K562 (cell line): ENCODE results near the gene CHDH. TPM values are rescaled to one million over a fixed set of nuclear protein-coding genes. Genes with fewer than 3 reads are reported as not detected.

ENCODE experiments used
- ATAC-seq: fragments of 200-7000 bp; cut with Tn5 transposase; 3 replicates; pipeline ENCODE4 v1.9.1; 2020; ENCODE audit warnings: moderate library complexity
- BruUV-seq: library from RNA; stranded (reverse); fragments of 400-500 nt; replicated peaks from 2 replicates; lab custom pipeline; 2021; lab: Mats Ljungman, UMichigan
- CTCF ChIA-PET: fragments of 300-600 bp; formaldehyde crosslinking; extraction: SDS; loops from one replicate; lab custom pipeline; 2021; ENCODE audit warnings: low intra/inter-chr PET ratio; lab: Yijun Ruan, JAX
- POLR2A ChIA-PET: fragments of 300-600, 350-650 bp; sonication (Branson Sonifier 250); formaldehyde crosslinking; extraction: SDS; loops from one replicate; lab custom pipeline; 2021; ENCODE audit warnings: antibody characterized with exemption, inconsistent platforms; lab: Yijun Ruan, JAX
- DNase-seq, 4 experiments: peaks; one replicate each; pipeline versions ENCODE4 v3.0.0 to v3.0.0-alpha.2; 2011 to 2018; ENCODE audit warnings: low spot score in 3 of 4, mixed read lengths in 3 of 4; ENCODE audit errors: extremely low read depth in 1 of 4
- FAIRE-seq: peaks from 2 replicates; lab custom pipeline; 2011; peaks lifted over from hg19 to GRCh38; lab: Jason Lieb, UNC
- H2AFZ ChIP-seq: 2 replicates; pipeline ENCODE4 v1.6.0; 2011; ENCODE audit warnings: low read depth, low read length, control low read depth, inconsistent platforms
- H3K27ac ChIP-seq: fragments of 200-600 bp; 3 replicates; pipeline ENCODE4 v1.8.0; 2011; ENCODE audit warnings: low read depth, mild to moderate bottlenecking, control low read depth, inconsistent platforms, low read length, moderate library complexity, mixed read lengths; ENCODE audit errors: extremely low read depth
- H3K27me3 ChIP-seq, 2 experiments: fragments of 300-600 bp in 1 of 2; 2 replicates in 1 of 2; 3 replicates in 1 of 2; pipeline versions ENCODE4 v1.6.0 to v1.8.0; 2011; ENCODE audit warnings: inconsistent platforms in 2 of 2, low read length in 2 of 2, mild to moderate bottlenecking in 1 of 2, mixed read lengths in 1 of 2, moderate library complexity in 1 of 2; ENCODE audit not compliant: control insufficient read depth in 2 of 2, insufficient read depth in 2 of 2
- H3K36me3 ChIP-seq: fragments of 300-600 bp; 3 replicates; pipeline ENCODE4 v1.8.0; 2011; ENCODE audit warnings: mild to moderate bottlenecking, low read length, inconsistent platforms; ENCODE audit not compliant: control insufficient read depth, insufficient read depth
- H3K4me1 ChIP-seq, 2 experiments: fragments of 200-600 bp in 1 of 2; replicated peaks in 1 of 2; 2 replicates in 1 of 2; 3 replicates in 1 of 2; pipeline versions ENCODE4 v1.5.1 to v1.8.0; 2011; ENCODE audit warnings: inconsistent platforms in 2 of 2, low read length in 2 of 2, mild to moderate bottlenecking in 1 of 2, mixed read lengths in 1 of 2, moderate library complexity in 1 of 2; ENCODE audit not compliant: control insufficient read depth in 2 of 2, insufficient read depth in 2 of 2
- H3K4me2 ChIP-seq: 2 replicates; pipeline ENCODE4 v1.6.1; 2011; ENCODE audit warnings: low read length, control low read depth, inconsistent platforms, mixed read lengths; ENCODE audit not compliant: insufficient read depth
- H3K4me3 ChIP-seq: fragments of 200-600 bp; sonication (generic), shearing (Covaris generic); 2 replicates; pipeline ENCODE4 v1.5.1; 2016; ENCODE audit warnings: control low read depth, inconsistent platforms
- H3K79me2 ChIP-seq: fragments of 200-600 bp; 3 replicates; pipeline ENCODE4 v1.8.0; 2011; ENCODE audit warnings: low read length, inconsistent platforms; ENCODE audit not compliant: control insufficient read depth, insufficient read depth
- H3K9ac ChIP-seq, 2 experiments: 2 replicates each; pipeline versions ENCODE4 v1.6.0 to v1.6.1; 2011; ENCODE audit warnings: low read depth in 2 of 2, low read length in 2 of 2, control low read depth in 1 of 2, inconsistent platforms in 1 of 2, mild to moderate bottlenecking in 1 of 2, mixed read lengths in 1 of 2; ENCODE audit not compliant: insufficient read depth in 1 of 2
- H3K9me1 ChIP-seq: one replicate; pipeline ENCODE4 v1.6.0; 2011; ENCODE audit warnings: inconsistent platforms, mild to moderate bottlenecking, low read length, moderate library complexity; ENCODE audit not compliant: control insufficient read depth, insufficient read depth
- H3K9me3 ChIP-seq: replicated peaks from 2 replicates; pipeline ENCODE4 v1.5.1; 2011; ENCODE audit warnings: low read depth, low read length, inconsistent platforms; ENCODE audit not compliant: control insufficient read depth, insufficient read depth
- H4K20me1 ChIP-seq: replicated peaks from 2 replicates; pipeline ENCODE4 v1.6.1; 2011; ENCODE audit warnings: low read length, inconsistent platforms, mixed read lengths; ENCODE audit not compliant: control insufficient read depth, insufficient read depth
- BCOR ChIP-seq: fragments of 450-650 bp; IDR thresholded peaks from 2 replicates; pipeline ENCODE4 v1.6.1; 2016
- NELFE ChIP-seq: IDR thresholded peaks from 2 replicates; pipeline ENCODE4 v1.6.1; 2011; ENCODE audit warnings: mild to moderate bottlenecking; ENCODE audit not compliant: insufficient read depth, insufficient read length
- SRSF1 ChIP-seq: fragments of 200-400 bp; formaldehyde crosslinking; IDR thresholded peaks from 2 replicates; pipeline ENCODE4 v1.6.1; 2017; ENCODE audit warnings: mild to moderate bottlenecking, low read depth, low read length, moderate library complexity
- ZNF263 ChIP-seq: sonication (generic); formaldehyde crosslinking; IDR thresholded peaks from 2 replicates; pipeline ENCODE4 v1.8.0; 2022; ENCODE audit warnings: mild to moderate bottlenecking, missing genetic modification reagents, borderline replicate concordance
- ZNF3 ChIP-seq: fragments of 250-450 bp; sonication (Bioruptor Pico); IDR thresholded peaks from 2 replicates; pipeline ENCODE4 v1.5.0; 2021; ENCODE audit warnings: mild to moderate bottlenecking, moderate library complexity
- ZNF644 ChIP-seq: fragments of 200-800 bp; sonication (Bioruptor generic); IDR thresholded peaks from 2 replicates; pipeline ENCODE4 v1.6.1; 2016; ENCODE audit warnings: low read depth, missing genetic modification characterization, missing compliant biosample characterization
- WGBS: fragments of 100-300 bp; shearing (Covaris generic); methylation state at CpG from one replicate; pipeline ENCODE4 v1.1.6; 2016; ENCODE audit warnings: low coverage, mixed read lengths; ENCODE audit not compliant: insufficient coverage; ENCODE audit errors: missing lambda C conversion rate; 5-methylcytosine and 5-hydroxymethylcytosine counted together
- in situ Hi-C: fragments of 300-500 bp; cut with MboI; formaldehyde crosslinking; loops from 4 replicates; pipeline ENCODE4 v1.15.0; 2018; ENCODE audit warnings: inconsistent platforms, mixed read lengths
- intact Hi-C: fragments of 100-400 bp; cut with micrococcal nuclease; formaldehyde crosslinking; loops from 2 replicates; pipeline ENCODE4 v1.14.2; 2022
- polyA plus RNA-seq, 8 experiments: library from polyadenylated mRNA; depleted of rRNA in 4 of 8; stranded (reverse) in 5 of 8; unstranded in 3 of 8; fragments of >200 nt; fragmentation: Nextera tagmentation in 2 of 8; fragmentation: Illumina TruSeq in 1 of 8; extraction: Ambion mirVana in 2 of 8; extraction: Trizol in 1 of 8; gene quantifications; 2 replicates each; pipeline versions ENCODE4 v1.2.1 to v1.2.3, GENCODE V29; 2011 to 2014; ENCODE audit warnings: inconsistent platforms in 1 of 8, missing spikeins in 1 of 8
- total RNA-seq, 7 experiments: library from RNA; depleted of rRNA in 6 of 7; stranded (reverse); fragments of >200 nt in 6 of 7; fragmentation: Illumina TruSeq in 2 of 7; extraction: Trizol in 2 of 7; gene quantifications; 2 replicates each; pipeline versions ENCODE4 v1.2.1 to v1.2.3, GENCODE V29; 2011 to 2021; ENCODE audit warnings: low replicate concordance in 1 of 7
- TF ChIP-seq, protein P1 (sequence below): fragments of 250-450 bp; sonication (Bioruptor Pico); IDR thresholded peaks from 2 replicates; pipeline ENCODE4 v1.4.0; 2020; ENCODE audit warnings: borderline replicate concordance
- TF ChIP-seq, protein P2 (sequence below): IDR thresholded peaks from 2 replicates; pipeline ENCODE4 v1.6.1; 2016; ENCODE audit warnings: missing genetic modification characterization, missing compliant biosample characterization
- TF ChIP-seq, protein P3 (sequence below): sonication (generic); formaldehyde crosslinking; IDR thresholded peaks from 2 replicates; pipeline ENCODE4 v1.8.1; 2022; ENCODE audit warnings: missing genetic modification reagents
- TF ChIP-seq, protein P4 (sequence below): sonication (generic); formaldehyde crosslinking; IDR thresholded peaks from 2 replicates; pipeline ENCODE4 v1.8.1; 2023; ENCODE audit warnings: missing genetic modification reagents, mild to moderate bottlenecking, borderline replicate concordance
- TF ChIP-seq, protein P5 (sequence below): fragments of 450-650 bp; IDR thresholded peaks from 2 replicates; pipeline ENCODE4 v1.6.1; 2016; ENCODE audit warnings: low read depth, mild to moderate bottlenecking, moderate library complexity

CHDH gene
- total and polyA plus RNA-seq, 9 of the 15 experiments (the other 6 are each of a cell fraction or from before 2014, with no cell fraction given), result 0.06 to 1.9 (median 0.46) TPM

DNA sequence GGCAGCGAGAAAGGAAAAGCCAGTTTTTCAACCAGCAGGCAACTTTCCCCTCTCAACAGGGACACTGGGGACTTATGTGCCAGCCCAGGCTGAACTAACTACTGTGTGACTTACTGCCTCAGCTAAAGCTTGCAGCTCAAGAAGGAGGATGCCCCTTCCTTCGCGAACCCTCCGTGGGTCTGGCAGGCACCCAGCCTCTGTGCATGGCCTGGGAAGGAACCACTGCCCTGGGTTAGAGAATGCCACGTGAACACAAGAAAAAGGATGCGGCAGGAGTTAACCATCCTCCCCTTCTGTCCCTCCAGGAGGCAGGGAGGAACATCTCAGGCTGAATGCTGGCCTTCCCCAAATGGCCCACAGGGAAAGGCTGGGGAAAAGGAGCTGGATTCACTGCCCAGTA lies 29.0 kb downstream of the CHDH start:
- H3K79me2 ChIP-seq, result no peaks in the 10 kb centered on the region
- ChIA-PET CTCF (no interaction called here), POLR2A (interaction anchor here (1.0 kb wide), 1 partner anchor 35 kb away, joined by 7 read pairs; no protein-coding TSS in a partner anchor)
- no TSS peak for BruUV-seq
- no peaks in the 10 kb centered on the region for H3K9me1 ChIP-seq
- intact Hi-C loops, result no loop called here
- H3K4me2 ChIP-seq, result no peak overlapping the region
- H2AFZ ChIP-seq, result no peak overlapping the region
- H3K27me3 ChIP-seq, result peaks cover 3 to 50% of the 10 kb centered on the region in 2 experiments; a peak in 3 of 5 replicates
- no peaks in the 10 kb centered on the region for H3K9me3 ChIP-seq
- DNase-seq (no peak), ATAC-seq (no peak), FAIRE-seq (no peak)
- no peak overlapping the region for H3K27ac ChIP-seq
- H3K36me3 ChIP-seq, result no peaks in the 10 kb centered on the region
- H3K4me1 ChIP-seq, result no peaks in the 10 kb centered on the region
- no peak overlapping the region for H3K9ac ChIP-seq
- in situ Hi-C loops, result no loop called here
- WGBS, result no CpG with 5 or more reads among the region's 6 CpGs
- H3K4me3 ChIP-seq, result no peak overlapping the region
- no peaks in the 10 kb centered on the region; the same call in 1 of the 2 replicates for H4K20me1 ChIP-seq
- TF ChIP-seq, protein P1, sequence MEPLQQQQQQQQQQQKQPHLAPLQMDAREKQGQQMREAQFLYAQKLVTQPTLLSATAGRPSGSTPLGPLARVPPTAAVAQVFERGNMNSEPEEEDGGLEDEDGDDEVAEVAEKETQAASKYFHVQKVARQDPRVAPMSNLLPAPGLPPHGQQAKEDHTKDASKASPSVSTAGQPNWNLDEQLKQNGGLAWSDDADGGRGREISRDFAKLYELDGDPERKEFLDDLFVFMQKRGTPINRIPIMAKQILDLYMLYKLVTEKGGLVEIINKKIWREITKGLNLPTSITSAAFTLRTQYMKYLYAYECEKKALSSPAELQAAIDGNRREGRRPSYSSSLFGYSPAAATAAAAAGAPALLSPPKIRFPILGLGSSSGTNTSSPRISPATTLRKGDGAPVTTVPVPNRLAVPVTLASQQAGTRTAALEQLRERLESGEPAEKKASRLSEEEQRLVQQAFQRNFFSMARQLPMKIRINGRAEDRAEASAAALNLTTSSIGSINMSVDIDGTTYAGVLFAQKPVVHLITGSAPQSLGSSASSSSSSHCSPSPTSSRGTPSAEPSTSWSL (CRISPR knock-in tag), result no peak
- TF ChIP-seq, protein P2, sequence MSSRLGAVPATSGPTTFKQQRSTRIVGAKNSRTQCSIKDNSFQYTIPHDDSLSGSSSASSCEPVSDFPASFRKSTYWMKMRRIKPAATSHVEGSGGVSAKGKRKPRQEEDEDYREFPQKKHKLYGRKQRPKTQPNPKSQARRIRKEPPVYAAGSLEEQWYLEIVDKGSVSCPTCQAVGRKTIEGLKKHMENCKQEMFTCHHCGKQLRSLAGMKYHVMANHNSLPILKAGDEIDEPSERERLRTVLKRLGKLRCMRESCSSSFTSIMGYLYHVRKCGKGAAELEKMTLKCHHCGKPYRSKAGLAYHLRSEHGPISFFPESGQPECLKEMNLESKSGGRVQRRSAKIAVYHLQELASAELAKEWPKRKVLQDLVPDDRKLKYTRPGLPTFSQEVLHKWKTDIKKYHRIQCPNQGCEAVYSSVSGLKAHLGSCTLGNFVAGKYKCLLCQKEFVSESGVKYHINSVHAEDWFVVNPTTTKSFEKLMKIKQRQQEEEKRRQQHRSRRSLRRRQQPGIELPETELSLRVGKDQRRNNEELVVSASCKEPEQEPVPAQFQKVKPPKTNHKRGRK (tag), result no peak
- TF ChIP-seq BCOR (no peak), ZNF263 (no peak), SRSF1 (no peak), NELFE (no peak), ZNF3 (CRISPR knock-in tag) (no peak), ZNF644 (tag) (no peak)
- TF ChIP-seq, protein P3, sequence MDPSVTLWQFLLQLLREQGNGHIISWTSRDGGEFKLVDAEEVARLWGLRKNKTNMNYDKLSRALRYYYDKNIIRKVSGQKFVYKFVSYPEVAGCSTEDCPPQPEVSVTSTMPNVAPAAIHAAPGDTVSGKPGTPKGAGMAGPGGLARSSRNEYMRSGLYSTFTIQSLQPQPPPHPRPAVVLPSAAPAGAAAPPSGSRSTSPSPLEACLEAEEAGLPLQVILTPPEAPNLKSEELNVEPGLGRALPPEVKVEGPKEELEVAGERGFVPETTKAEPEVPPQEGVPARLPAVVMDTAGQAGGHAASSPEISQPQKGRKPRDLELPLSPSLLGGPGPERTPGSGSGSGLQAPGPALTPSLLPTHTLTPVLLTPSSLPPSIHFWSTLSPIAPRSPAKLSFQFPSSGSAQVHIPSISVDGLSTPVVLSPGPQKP (CRISPR knock-in tag), result no peak
- TF ChIP-seq, protein P4, sequence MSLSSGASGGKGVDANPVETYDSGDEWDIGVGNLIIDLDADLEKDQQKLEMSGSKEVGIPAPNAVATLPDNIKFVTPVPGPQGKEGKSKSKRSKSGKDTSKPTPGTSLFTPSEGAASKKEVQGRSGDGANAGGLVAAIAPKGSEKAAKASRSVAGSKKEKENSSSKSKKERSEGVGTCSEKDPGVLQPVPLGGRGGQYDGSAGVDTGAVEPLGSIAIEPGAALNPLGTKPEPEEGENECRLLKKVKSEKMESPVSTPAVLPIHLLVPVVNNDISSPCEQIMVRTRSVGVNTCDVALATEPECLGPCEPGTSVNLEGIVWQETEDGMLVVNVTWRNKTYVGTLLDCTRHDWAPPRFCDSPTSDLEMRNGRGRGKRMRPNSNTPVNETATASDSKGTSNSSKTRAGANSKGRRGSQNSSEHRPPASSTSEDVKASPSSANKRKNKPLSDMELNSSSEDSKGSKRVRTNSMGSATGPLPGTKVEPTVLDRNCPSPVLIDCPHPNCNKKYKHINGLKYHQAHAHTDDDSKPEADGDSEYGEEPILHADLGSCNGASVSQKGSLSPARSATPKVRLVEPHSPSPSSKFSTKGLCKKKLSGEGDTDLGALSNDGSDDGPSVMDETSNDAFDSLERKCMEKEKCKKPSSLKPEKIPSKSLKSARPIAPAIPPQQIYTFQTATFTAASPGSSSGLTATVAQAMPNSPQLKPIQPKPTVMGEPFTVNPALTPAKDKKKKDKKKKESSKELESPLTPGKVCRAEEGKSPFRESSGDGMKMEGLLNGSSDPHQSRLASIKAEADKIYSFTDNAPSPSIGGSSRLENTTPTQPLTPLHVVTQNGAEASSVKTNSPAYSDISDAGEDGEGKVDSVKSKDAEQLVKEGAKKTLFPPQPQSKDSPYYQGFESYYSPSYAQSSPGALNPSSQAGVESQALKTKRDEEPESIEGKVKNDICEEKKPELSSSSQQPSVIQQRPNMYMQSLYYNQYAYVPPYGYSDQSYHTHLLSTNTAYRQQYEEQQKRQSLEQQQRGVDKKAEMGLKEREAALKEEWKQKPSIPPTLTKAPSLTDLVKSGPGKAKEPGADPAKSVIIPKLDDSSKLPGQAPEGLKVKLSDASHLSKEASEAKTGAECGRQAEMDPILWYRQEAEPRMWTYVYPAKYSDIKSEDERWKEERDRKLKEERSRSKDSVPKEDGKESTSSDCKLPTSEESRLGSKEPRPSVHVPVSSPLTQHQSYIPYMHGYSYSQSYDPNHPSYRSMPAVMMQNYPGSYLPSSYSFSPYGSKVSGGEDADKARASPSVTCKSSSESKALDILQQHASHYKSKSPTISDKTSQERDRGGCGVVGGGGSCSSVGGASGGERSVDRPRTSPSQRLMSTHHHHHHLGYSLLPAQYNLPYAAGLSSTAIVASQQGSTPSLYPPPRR, result no peak
- TF ChIP-seq, protein P5, sequence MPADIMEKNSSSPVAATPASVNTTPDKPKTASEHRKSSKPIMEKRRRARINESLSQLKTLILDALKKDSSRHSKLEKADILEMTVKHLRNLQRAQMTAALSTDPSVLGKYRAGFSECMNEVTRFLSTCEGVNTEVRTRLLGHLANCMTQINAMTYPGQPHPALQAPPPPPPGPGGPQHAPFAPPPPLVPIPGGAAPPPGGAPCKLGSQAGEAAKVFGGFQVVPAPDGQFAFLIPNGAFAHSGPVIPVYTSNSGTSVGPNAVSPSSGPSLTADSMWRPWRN, result no peak
